RWPE2 (cell line): ENCODE results near the gene TMEM182.

ENCODE experiments used
- ATAC-seq: fragments of 200-7000 bp; cut with Tn5 transposase; 3 replicates; pipeline ENCODE4 v1.9.1; 2021; ENCODE audit warnings: low read depth
- DNase-seq: peaks from one replicate; pipeline ENCODE4 v3.0.0-alpha.2; 2020; ENCODE audit warnings: low spot score
- H3K27ac ChIP-seq: fragments of 450-650 bp; 2 replicates; pipeline ENCODE4 v1.5.1; 2017; ENCODE audit warnings: mild to moderate bottlenecking; ENCODE audit not compliant: poor library complexity, severe bottlenecking
- H3K27me3 ChIP-seq: fragments of 250-450 bp; sonication (Bioruptor Pico); 2 replicates; pipeline ENCODE4 v1.5.1; 2021; ENCODE audit warnings: mild to moderate bottlenecking, moderate library complexity; ENCODE audit not compliant: insufficient read depth, poor library complexity, severe bottlenecking
- H3K36me3 ChIP-seq: fragments of 250-450 bp; sonication (Bioruptor Pico); 2 replicates; pipeline ENCODE4 v1.5.1; 2020; ENCODE audit warnings: low read depth, mild to moderate bottlenecking, moderate library complexity
- H3K4me1 ChIP-seq: fragments of 250-450 bp; sonication (Bioruptor Pico); 2 replicates; pipeline ENCODE4 v1.5.1; 2021; ENCODE audit warnings: mild to moderate bottlenecking, moderate library complexity; ENCODE audit not compliant: insufficient read depth, poor library complexity, severe bottlenecking
- H3K4me3 ChIP-seq: fragments of 250-450 bp; sonication (Bioruptor Pico); 2 replicates; pipeline ENCODE4 v1.5.1; 2021; ENCODE audit warnings: mild to moderate bottlenecking, moderate library complexity; ENCODE audit not compliant: severe bottlenecking
- H3K9me3 ChIP-seq: fragments of 250-450 bp; sonication (Bioruptor Pico); 2 replicates; pipeline ENCODE4 v1.5.1; 2021; ENCODE audit warnings: mild to moderate bottlenecking, moderate library complexity; ENCODE audit not compliant: severe bottlenecking
- CTCF ChIP-seq: fragments of 450-650 bp; IDR thresholded peaks from one replicate; pipeline ENCODE4 v1.5.1; 2017; ENCODE audit warnings: mild to moderate bottlenecking, moderate library complexity; ENCODE audit not compliant: poor library complexity, severe bottlenecking

TMEM182 gene

GRCh38 chr2:102789349-102790090 lies 27.7 kb downstream of the TMEM182 start:
- no peaks in the 10 kb centered on the region for H3K36me3 ChIP-seq
- no peaks in the 10 kb centered on the region for H3K27me3 ChIP-seq
- ATAC-seq (no peak), DNase-seq (no peak)
- no peak overlapping the region for H3K27ac ChIP-seq
- TF ChIP-seq CTCF, result no peak
- H3K4me3 ChIP-seq, result no peak overlapping the region
- H3K9me3 ChIP-seq, result no peaks in the 10 kb centered on the region
- H3K4me1 ChIP-seq, result no peaks in the 10 kb centered on the region

GRCh38 chr2:102790091-102790455 lies 28.2 kb downstream of the TMEM182 start:
- ATAC-seq (no peak), DNase-seq (no peak)
- no peak for TF ChIP-seq CTCF
- Histone ChIP-seq H3K27ac (no peak overlapping the region), H3K27me3 (no peaks in the 10 kb centered on the region), H3K4me1 (no peaks in the 10 kb centered on the region), H3K9me3 (no peaks in the 10 kb centered on the region), H3K36me3 (no peaks in the 10 kb centered on the region), H3K4me3 (no peak overlapping the region)

- Histone ChIP-seq H3K27me3 (no peaks in the 10 kb centered on the region), H3K4me1 (no peaks in the 10 kb centered on the region), H3K36me3 (no peaks in the 10 kb centered on the region), H3K9me3 (no peaks in the 10 kb centered on the region), H3K27ac (no peak overlapping the region), H3K4me3 (no peak overlapping the region)
- TF ChIP-seq CTCF, result no peak
- DNase-seq (no peak), ATAC-seq (no peak)
These were observed 30.9 kb downstream of the TMEM182 start for GRCh38 chr2:102792568-102793208.

- no peak for ATAC-seq
- no peak for TF ChIP-seq CTCF
These were observed 33.8 kb downstream of the TMEM182 start for GRCh38 chr2:102795641-102796040.

GRCh38 chr2:102796337-102796736 lies 34.5 kb downstream of the TMEM182 start:
- no peak for DNase-seq
- ATAC-seq, result no peak
- Histone ChIP-seq H3K9me3 (peaks cover 3% of the 10 kb centered on the region), H3K27ac (no peak overlapping the region), H3K27me3 (no peaks in the 10 kb centered on the region), H3K4me1 (no peaks in the 10 kb centered on the region), H3K4me3 (no peak overlapping the region), H3K36me3 (0 out of 2 replicates have a peak, but pooled peaks cover 4% of the 10 kb centered on the region)
- no peak for TF ChIP-seq CTCF

More at GRCh38 chr2:102795641-102796040, 33.8 kb downstream of the TMEM182 start:
- Histone ChIP-seq H3K36me3 (0 out of 2 replicates have a peak, but pooled peaks cover 4% of the 10 kb centered on the region), H3K4me1 (no peaks in the 10 kb centered on the region), H3K4me3 (no peak overlapping the region), H3K27me3 (no peaks in the 10 kb centered on the region), H3K9me3 (no peaks in the 10 kb centered on the region), H3K27ac (no peak overlapping the region)
- no peak for DNase-seq
